Activated CD4-positive, alpha-beta memory T cell treated with anti-CD3 and anti-CD28 coated beads for 36 hours (primary cell): ENCODE data around the gene WDR70. TPM values are rescaled to one million over a fixed set of nuclear protein-coding genes. Genes with fewer than 3 reads are reported as not detected.
A peak's percentile ranks its signal among the peaks of the same experiment; 100 is the strongest.
"Not testable (repeated sequence)": the region's sequence is repeated elsewhere in the genome, so short reads cannot be mapped to it uniquely, and the experiment has no call there.

ENCODE experiments used
- CTCF ChIA-PET: fragments of 350-600 bp; sonication (Branson Sonifier 250); formaldehyde crosslinking; loops from one replicate; lab custom pipeline; 2021; ENCODE audit warnings: antibody characterized with exemption, inconsistent platforms; lab: Charles Lee
- POLR2A ChIA-PET: fragments of 350-600 bp; sonication (Branson Sonifier 250); formaldehyde crosslinking; loops from one replicate; lab custom pipeline; 2021; ENCODE audit warnings: antibody characterized with exemption; lab: Charles Lee
- DNase-seq: peaks from one replicate; pipeline ENCODE4 v3.0.0-alpha.2; 2020
- H3K27ac Mint-ChIP-seq: one replicate; pipeline ENCODE4 v1.8.0; 2021; ENCODE audit warnings: mixed read lengths
- H3K27me3 Mint-ChIP-seq: one replicate; pipeline ENCODE4 v1.8.0; 2021; ENCODE audit warnings: mixed read lengths
- H3K36me3 Mint-ChIP-seq: one replicate; pipeline ENCODE4 v1.8.0; 2021; ENCODE audit warnings: mixed read lengths
- H3K4me1 Mint-ChIP-seq: one replicate; pipeline ENCODE4 v1.8.0; 2021; ENCODE audit warnings: low read depth, mixed read lengths
- H3K4me3 Mint-ChIP-seq: one replicate; pipeline ENCODE4 v1.8.0; 2021; ENCODE audit warnings: mild to moderate bottlenecking, mixed read lengths
- H3K9me3 Mint-ChIP-seq: one replicate; pipeline ENCODE4 v1.8.0; 2021; ENCODE audit warnings: mixed read lengths
- intact Hi-C: fragments of 100-400 bp; cut with micrococcal nuclease; formaldehyde crosslinking; loops from one replicate; pipeline ENCODE4 v1.15.1; 2023
- total RNA-seq, 2 experiments: library from RNA; stranded (reverse); gene quantifications; one replicate each; pipeline ENCODE4 v1.2.3, GENCODE V29; 2021

WDR70 gene
- 10 to 100 TPM; 34.4 to 36.9 TPM for total RNA-seq

DNA sequence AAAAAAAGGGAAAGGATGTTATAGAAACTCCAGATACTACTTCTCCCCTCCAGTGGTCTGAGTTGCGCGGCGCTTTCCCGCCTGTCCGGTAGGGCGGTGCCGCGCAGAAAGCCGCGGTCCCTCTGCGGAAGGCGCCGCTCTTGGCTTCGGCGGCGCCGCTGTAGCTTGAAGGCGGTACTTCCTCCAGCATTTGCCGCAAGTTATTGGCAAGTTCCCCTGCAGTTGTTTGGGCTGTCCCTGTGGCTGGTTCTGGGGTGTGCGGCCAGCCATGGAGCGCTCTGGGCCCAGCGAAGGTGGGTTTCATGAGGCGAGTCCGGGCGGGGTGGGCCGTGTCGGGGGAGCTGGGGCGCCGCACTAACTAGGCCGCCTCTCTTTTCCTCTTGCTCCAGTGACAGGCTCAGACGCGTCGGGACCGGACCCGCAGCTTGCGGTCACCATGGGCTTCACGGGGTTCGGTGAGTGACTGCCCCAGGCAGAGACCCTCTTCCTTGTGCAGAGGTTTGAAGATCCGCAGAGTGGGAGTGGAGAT is at the start of gene WDR70:
TSS of gene WDR70 (plus strand) at position 219 of the 529 bp plus-strand sequence. CDS start at position 269, 50 bp downstream.
- H3K9me3 Mint-ChIP-seq, H3K36me3 Mint-ChIP-seq: not testable (repeated sequence)
- intact Hi-C loops = loop anchor here (1.0 to 10.0 kb wide), 2 partner anchors 8 to 1134 kb away; partner anchors contain the start of genes NADK2 and NUP155

DNA sequence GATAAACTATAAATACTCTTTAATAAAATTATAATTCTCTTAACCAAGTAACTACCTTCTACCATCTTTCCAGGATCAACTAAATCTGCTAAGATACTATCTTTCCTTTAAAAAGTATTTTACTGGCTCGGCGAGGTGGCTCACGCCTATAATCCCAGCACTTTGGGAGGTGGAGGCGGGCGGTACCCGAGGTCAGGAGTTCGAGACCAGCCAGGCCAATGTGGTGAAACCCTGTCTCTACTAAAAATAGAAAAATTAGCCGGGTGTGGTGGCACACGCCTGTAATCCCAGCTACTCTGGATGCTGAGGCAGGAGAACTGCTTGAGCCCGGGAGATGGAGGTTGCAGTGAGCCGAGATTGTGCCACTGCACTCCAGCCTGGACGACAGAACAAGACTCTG is 44.4 kb upstream of the WDR70 start:
- H3K9me3 Mint-ChIP-seq, H3K4me1 Mint-ChIP-seq, H3K4me3 Mint-ChIP-seq, H3K27ac Mint-ChIP-seq, DNase-seq, CTCF ChIA-PET, intact Hi-C loops, H3K27me3 Mint-ChIP-seq: not testable (repeated sequence)
- H3K36me3 Mint-ChIP-seq = peaks cover 33% of the 10 kb centered on the region
- POLR2A ChIA-PET = interaction anchor here (0.7 kb wide), 1 partner anchor 302 kb away, joined by 3 read pairs; no protein-coding TSS in a partner anchor

More for the DNA sequence above, at the start of gene WDR70:
- Mint-ChIP-seq H3K4me3 (peak within 1 kb of the TSS; percentile 97), H3K27ac (peak within 1 kb of the TSS; percentile 51), H3K4me1 (peaks cover 10% of the 10 kb centered on the region)
- ChIA-PET POLR2A (interaction anchor here (1.7 kb wide), 1 partner anchor 8 kb away, joined by 18 read pairs; the partner anchor contains the start of gene NUP155), CTCF (interaction anchor here (0.6 to 1.9 kb wide), 4 partner anchors 9 to 814 kb away, joined by 3 to 22 read pairs (median 4); partner anchors contain the start of gene NUP155)
- H3K27me3 Mint-ChIP-seq = not testable (repeated sequence)
- peak; percentile 87 for DNase-seq

DNA sequence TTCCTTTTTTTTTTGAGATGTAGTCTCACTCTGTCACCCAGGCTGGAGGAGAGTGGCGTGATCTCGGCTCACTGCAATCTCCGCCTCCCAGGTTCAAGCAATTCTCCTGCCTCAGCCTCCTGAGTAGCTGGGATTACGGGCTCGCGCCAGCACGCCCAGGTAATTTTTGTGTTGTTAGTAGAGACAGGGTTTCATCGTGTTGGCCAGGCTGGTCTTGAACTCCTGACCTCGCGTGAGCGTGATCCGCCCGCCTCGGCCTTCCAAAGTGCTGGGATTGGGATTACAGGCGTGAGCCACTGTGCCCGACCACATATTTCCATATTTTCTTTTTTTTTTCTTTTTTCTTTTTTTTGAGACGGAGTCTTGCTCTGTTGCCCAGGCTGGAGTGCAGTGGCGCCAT is 36.4 kb upstream of the WDR70 start:
- H3K36me3 Mint-ChIP-seq = peaks cover 23% of the 10 kb centered on the region
- H3K4me1 Mint-ChIP-seq, H3K27me3 Mint-ChIP-seq, DNase-seq, H3K9me3 Mint-ChIP-seq, POLR2A ChIA-PET, H3K4me3 Mint-ChIP-seq, H3K27ac Mint-ChIP-seq, intact Hi-C loops, CTCF ChIA-PET: not testable (repeated sequence)

DNA sequence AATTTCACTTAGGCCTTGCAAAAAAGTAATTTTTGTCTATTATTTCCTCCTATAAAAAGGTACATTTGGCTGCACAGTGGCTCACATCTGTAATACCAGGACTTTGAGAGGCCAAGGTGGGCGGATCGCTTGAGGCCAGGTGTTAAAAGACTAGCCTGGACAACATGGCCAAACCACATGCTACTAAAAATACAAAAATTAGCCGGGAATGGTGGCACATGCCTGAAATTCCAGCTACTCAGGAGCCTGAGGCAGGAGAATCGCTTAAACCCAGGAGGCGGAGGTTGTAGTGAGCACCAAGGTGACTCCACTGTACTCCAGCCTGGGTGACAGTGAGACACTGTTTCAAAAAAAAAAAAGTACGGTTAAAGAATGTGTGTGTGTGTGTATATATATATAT is 24.0 kb upstream of the WDR70 start:
- no peaks in the 10 kb centered on the region for H3K27me3 Mint-ChIP-seq
- ChIA-PET CTCF (no interaction called here), POLR2A (interaction anchor here (0.7 kb wide), 1 partner anchor 58 kb away, joined by 3 read pairs; no protein-coding TSS in a partner anchor)
- H3K27ac Mint-ChIP-seq = no peak overlapping the region
- no peak for DNase-seq
- no peaks in the 10 kb centered on the region for H3K9me3 Mint-ChIP-seq
- intact Hi-C loops = loop anchor here (10.0 kb wide), 1 partner anchor 50 kb away; no protein-coding TSS in a partner anchor
- H3K4me1 Mint-ChIP-seq = no peaks in the 10 kb centered on the region
- no peak overlapping the region for H3K4me3 Mint-ChIP-seq
- peaks cover 17% of the 10 kb centered on the region for H3K36me3 Mint-ChIP-seq

DNA sequence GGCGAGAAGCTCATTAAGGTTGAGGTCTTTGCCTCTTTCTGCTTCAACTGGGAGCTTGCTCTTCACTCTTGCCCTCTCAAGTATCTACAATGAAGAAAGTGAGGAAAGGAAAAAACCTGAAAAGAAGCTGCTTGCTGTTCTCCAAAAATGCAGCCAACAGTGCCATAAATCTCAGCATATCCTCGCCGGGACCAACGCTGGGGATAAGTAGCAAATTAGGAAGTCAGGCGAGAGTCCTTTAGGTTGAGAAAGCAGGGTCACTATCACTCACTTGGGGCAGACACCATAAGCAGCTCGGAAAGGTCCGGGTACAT is 8.6 kb upstream of the WDR70 start:
- intact Hi-C loops = loop anchor here (2.0 to 10.0 kb wide), 4 partner anchors 122 to 1220 kb away; partner anchors contain the start of genes CPLANE1, LMBRD2, NADK2 and NIPBL
- ChIA-PET POLR2A (interaction anchor here (0.9 to 1.7 kb wide), 5 partner anchors 9 to 368 kb away, joined by 3 to 18 read pairs (median 5); partner anchors contain the start of genes CPLANE1 and WDR70), CTCF (interaction anchor here (0.5 to 2.1 kb wide), 5 partner anchors 9 to 351 kb away, joined by 3 to 22 read pairs (median 4); partner anchors contain the start of gene WDR70)
- DNase-seq = no peak
- H3K27me3 Mint-ChIP-seq = no peaks in the 10 kb centered on the region
- H3K27ac Mint-ChIP-seq = peak overlapping the region; percentile 90
- H3K36me3 Mint-ChIP-seq = peaks cover 6% of the 10 kb centered on the region
- no peaks in the 10 kb centered on the region for H3K9me3 Mint-ChIP-seq
- H3K4me3 Mint-ChIP-seq = peak overlapping the region; percentile 94
- peaks cover 27% of the 10 kb centered on the region for H3K4me1 Mint-ChIP-seq

DNA sequence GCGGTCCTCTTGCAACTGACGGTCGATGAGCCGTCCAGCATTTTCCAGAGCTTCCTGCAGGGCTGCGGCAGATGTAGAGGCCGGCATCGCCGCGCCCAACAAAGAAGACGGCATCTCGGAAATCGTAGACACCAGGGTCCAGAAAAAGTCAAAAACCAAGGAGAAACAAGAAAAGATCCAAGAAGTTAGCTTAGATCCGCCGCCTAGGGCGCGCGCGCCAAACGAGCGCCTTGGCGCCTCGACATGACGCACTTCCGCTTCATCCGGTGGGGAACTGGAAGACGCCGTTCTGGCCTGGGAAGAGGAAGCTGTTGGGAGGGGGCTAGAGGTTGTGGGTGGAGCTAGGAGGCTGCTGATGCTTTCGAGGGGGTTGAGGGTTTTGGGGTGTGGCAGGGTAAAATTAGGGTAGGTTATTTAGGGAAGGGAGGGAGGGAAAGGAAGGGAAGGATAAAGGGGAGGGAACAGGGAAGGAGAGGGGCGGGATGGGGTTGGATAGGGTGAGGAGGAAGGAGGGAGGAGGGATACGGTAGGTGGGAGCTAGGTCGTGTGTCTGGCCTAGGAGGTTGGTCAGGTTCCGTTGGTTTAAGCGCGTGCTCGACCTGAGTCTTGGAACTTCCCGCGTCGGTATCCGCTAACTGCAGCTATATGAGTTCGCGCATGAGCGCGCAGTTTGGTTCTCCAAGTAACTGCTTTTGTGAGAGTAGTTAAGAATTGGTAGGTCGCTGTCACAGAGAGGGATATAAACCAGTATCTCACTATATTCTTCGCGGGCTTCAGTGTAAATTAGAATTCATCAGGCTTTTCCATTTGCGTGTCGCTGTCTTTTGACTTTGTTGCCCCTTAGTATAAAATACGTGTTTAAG is 8.0 kb upstream of the WDR70 start, which contains the start of gene NUP155:
TSS of gene NUP155 (minus strand) at position 243 of the 863 bp plus-strand sequence. CDS start at position 114, 129 bp downstream.
- ChIA-PET CTCF (interaction anchor here (0.5 to 2.1 kb wide), 5 partner anchors 8 to 350 kb away, joined by 3 to 22 read pairs (median 4); partner anchors contain the start of gene WDR70), POLR2A (interaction anchor here (0.8 to 1.7 kb wide), 6 partner anchors 8 to 367 kb away, joined by 3 to 18 read pairs (median 4); partner anchors contain the start of genes CPLANE1 and WDR70)
- H3K9me3 Mint-ChIP-seq = no peaks in the 10 kb centered on the region
- DNase-seq = peak; percentile 94
- peaks cover 24% of the 10 kb centered on the region for H3K4me1 Mint-ChIP-seq
- peaks cover 6% of the 10 kb centered on the region for H3K36me3 Mint-ChIP-seq
- intact Hi-C loops = loop anchor here (1.0 to 10.0 kb wide), 7 partner anchors 8 to 1220 kb away; partner anchors contain the start of genes CPLANE1, LMBRD2, NADK2 and NIPBL
- peak within 1 kb of the TSS; percentile 90 for H3K27ac Mint-ChIP-seq
- H3K27me3 Mint-ChIP-seq = no peaks in the 10 kb centered on the region
- peak within 1 kb of the TSS; percentile 94 for H3K4me3 Mint-ChIP-seq

DNA sequence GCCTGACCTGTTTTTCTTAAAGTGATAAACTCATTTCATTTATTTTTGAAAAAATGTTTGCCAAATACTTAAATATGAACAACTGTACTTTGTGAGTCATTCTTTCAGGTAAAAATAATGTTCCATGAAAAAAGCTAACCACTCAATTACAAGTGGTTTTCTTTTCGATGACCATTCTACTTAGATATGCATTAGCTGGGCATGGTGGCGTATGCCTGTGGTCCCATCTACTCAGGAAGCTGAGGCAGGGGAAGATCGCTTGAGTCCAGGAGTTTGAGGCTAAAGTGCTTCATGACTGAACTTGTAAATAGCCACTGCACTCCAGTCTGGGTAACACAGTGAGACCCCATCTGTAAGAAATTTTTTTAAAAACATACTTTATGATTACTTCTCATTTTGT is 4.0 kb upstream of the WDR70 start:
- Mint-ChIP-seq H3K4me3 (no peak overlapping the region), H3K9me3 (no peaks in the 10 kb centered on the region), H3K27ac (no peak overlapping the region), H3K27me3 (no peaks in the 10 kb centered on the region), H3K4me1 (peaks cover 7% of the 10 kb centered on the region), H3K36me3 (no peaks in the 10 kb centered on the region)
- ChIA-PET CTCF (no interaction called here), POLR2A (no interaction called here)
- intact Hi-C loops = loop anchor here (10.0 kb wide), 1 partner anchor 1130 kb away; the partner anchor contains the start of gene NADK2
- no peak for DNase-seq

DNA sequence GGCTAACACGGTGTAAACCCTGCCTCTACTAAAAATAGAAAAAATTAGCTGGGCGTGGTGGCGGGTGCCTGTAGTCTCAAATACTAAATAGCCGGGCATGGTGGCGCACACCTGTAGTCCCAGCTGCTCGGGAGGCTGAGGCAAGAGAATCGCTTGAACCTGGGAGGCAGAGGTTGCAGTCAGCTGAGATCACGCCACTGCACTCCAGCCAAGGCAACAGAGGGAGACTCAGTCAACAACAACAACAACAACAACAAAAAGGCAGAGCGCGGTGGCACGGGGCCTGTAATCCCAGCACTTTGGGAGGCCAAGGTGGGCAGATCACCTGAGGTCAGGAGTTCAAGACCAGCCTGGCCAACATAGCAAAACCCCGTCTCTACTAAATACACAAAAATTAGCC is 1.1 kb upstream of the WDR70 start:
- DNase-seq, H3K27me3 Mint-ChIP-seq, H3K36me3 Mint-ChIP-seq, H3K9me3 Mint-ChIP-seq, H3K27ac Mint-ChIP-seq, POLR2A ChIA-PET: not testable (repeated sequence)
- intact Hi-C loops = loop anchor here (10.0 kb wide), 1 partner anchor 1133 kb away; the partner anchor contains the start of gene NADK2
- H3K4me1 Mint-ChIP-seq = peaks cover 10% of the 10 kb centered on the region
- peak overlapping the region; percentile 97 for H3K4me3 Mint-ChIP-seq
- CTCF ChIA-PET = interaction anchor here (1.0 kb wide), 1 partner anchor 17 kb away, joined by 3 read pairs; no protein-coding TSS in a partner anchor

DNA sequence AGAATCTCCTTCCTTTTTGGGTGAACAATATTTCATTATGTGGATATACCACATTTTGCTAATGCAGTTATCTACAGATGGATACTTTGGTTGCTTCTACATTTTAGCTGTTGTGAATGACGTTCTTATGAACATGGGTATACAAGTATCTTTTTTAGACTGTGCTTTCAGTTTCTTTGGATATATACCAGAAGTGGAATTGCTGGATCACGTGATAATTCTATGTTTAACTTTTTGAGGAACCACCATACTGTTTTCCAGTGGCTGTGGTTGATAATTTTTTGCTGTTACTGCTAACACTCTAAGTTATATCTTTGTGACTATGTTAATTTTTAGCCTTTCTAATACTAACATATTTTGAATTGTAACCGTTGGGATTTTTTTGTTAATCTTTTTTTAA is 12.5 kb downstream of the WDR70 start:
- H3K36me3 Mint-ChIP-seq = peaks cover 26% of the 10 kb centered on the region
- POLR2A ChIA-PET = no interaction called here

DNA sequence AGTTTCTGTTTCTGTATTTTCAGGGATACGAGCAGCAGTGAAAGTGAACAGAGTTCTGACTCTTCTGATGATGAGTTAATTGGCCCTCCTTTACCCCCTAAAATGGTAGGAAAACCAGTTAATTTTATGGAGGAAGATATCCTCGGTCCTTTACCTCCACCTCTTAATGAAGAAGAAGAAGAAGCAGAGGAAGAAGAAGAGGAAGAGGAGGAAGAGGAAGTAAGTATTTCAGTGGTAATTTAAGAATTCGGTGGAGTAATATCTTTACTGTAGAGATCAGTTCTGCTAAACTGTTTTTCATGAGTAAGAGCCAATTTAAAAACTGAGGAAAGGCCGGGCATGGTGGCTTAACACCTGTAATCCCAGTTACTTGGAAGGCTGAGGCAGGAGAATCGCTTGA is 17.2 kb downstream of the WDR70 start:
- peaks cover 31% of the 10 kb centered on the region for H3K36me3 Mint-ChIP-seq
- no peak for DNase-seq
- H3K9me3 Mint-ChIP-seq = no peaks in the 10 kb centered on the region
- H3K27ac Mint-ChIP-seq = no peak overlapping the region
- H3K4me1 Mint-ChIP-seq = no peaks in the 10 kb centered on the region
- no peaks in the 10 kb centered on the region for H3K27me3 Mint-ChIP-seq
- no peak overlapping the region for H3K4me3 Mint-ChIP-seq
- POLR2A ChIA-PET = no interaction called here
- CTCF ChIA-PET = no interaction called here
- intact Hi-C loops = no loop called here

More for the DNA sequence above, 12.5 kb downstream of the WDR70 start:
- Mint-ChIP-seq H3K4me1 (no peaks in the 10 kb centered on the region), H3K27me3 (no peaks in the 10 kb centered on the region), H3K9me3 (no peaks in the 10 kb centered on the region), H3K4me3 (no peak overlapping the region), H3K27ac (no peak overlapping the region)
- CTCF ChIA-PET = no interaction called here
- DNase-seq = no peak
- intact Hi-C loops = no loop called here

DNA sequence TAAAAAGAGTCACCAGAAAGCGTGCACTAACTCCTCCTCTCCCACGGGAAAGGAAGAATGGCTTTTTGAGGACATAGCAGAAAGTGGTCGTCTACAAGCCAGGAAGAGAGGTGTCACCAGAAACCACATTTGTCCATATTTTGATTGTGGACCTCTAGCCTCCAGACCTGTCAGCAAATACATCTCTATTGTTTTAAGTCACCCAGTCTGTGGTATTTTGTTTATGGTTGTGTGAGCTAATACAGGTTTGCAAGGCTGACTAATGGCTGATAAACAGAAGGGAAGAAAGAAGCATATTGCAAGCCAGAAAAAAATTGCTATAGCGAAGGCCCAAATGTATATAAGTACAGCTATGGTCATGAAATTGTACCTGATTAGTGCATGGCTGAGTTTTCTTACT is 21.4 kb downstream of the WDR70 start:
- intact Hi-C loops = no loop called here
- Mint-ChIP-seq H3K4me3 (no peak overlapping the region), H3K9me3 (no peaks in the 10 kb centered on the region), H3K27ac (no peak overlapping the region), H3K27me3 (no peaks in the 10 kb centered on the region), H3K4me1 (no peaks in the 10 kb centered on the region), H3K36me3 (peaks cover 21% of the 10 kb centered on the region)
- ChIA-PET POLR2A (no interaction called here), CTCF (no interaction called here)
- no peak for DNase-seq
